GM12878 (cell line): Measurements from ENCODE around the gene PPL.

ENCODE experiments used
- EGR1 ChIP-seq, 2 experiments: IDR thresholded peaks; 1 replicate in 1 of 2; 2 replicates in 1 of 2; pipeline ENCODE4 v1.6.1; 2011 to 2012; ENCODE audit warnings: low read depth in 2 of 2, low read length in 2 of 2, borderline replicate concordance in 1 of 2, mild to moderate bottlenecking in 1 of 2, moderate library complexity in 1 of 2
- EZH2 ChIP-seq: IDR thresholded peaks from 2 replicates; pipeline ENCODE4 v1.6.1; 2012; ENCODE audit warnings: low read depth, mild to moderate bottlenecking, control low read depth, inconsistent platforms, low read length, borderline replicate concordance; ENCODE audit not compliant: control insufficient read depth
- JUNB ChIP-seq: IDR thresholded peaks from 2 replicates; pipeline ENCODE4 v1.6.1; 2016; ENCODE audit warnings: antibody characterized with exemption, mild to moderate bottlenecking
- POLR2A ChIP-seq: IDR thresholded peaks from 2 replicates; pipeline ENCODE4 v1.6.1; 2011; ENCODE audit warnings: low read depth, mild to moderate bottlenecking, low read length
- POLR2AphosphoS5 ChIP-seq: IDR thresholded peaks from 2 replicates; pipeline ENCODE4 v1.6.1; 2011; ENCODE audit warnings: mild to moderate bottlenecking, low read length, inconsistent platforms
- PRDM15 ChIP-seq: fragments of 450-650 bp; formaldehyde crosslinking; IDR thresholded peaks from 2 replicates; pipeline ENCODE4 v1.4.0; 2020; ENCODE audit warnings: mild to moderate bottlenecking, moderate library complexity
- TAF1 ChIP-seq: IDR thresholded peaks from 2 replicates; pipeline ENCODE4 v1.6.1; 2011; ENCODE audit warnings: mild to moderate bottlenecking, low read depth, low read length, borderline replicate concordance
- TCF7 ChIP-seq: IDR thresholded peaks from 2 replicates; pipeline ENCODE4 v1.6.1; 2014; ENCODE audit warnings: antibody characterized with exemption, borderline replicate concordance
- USF1 ChIP-seq: IDR thresholded peaks from 2 replicates; pipeline ENCODE4 v1.6.1; 2011; ENCODE audit warnings: borderline replicate concordance, low read depth, mild to moderate bottlenecking, moderate library complexity, mixed read lengths, low read length; ENCODE audit not compliant: insufficient read depth; ENCODE audit errors: extremely low read length

DNA sequence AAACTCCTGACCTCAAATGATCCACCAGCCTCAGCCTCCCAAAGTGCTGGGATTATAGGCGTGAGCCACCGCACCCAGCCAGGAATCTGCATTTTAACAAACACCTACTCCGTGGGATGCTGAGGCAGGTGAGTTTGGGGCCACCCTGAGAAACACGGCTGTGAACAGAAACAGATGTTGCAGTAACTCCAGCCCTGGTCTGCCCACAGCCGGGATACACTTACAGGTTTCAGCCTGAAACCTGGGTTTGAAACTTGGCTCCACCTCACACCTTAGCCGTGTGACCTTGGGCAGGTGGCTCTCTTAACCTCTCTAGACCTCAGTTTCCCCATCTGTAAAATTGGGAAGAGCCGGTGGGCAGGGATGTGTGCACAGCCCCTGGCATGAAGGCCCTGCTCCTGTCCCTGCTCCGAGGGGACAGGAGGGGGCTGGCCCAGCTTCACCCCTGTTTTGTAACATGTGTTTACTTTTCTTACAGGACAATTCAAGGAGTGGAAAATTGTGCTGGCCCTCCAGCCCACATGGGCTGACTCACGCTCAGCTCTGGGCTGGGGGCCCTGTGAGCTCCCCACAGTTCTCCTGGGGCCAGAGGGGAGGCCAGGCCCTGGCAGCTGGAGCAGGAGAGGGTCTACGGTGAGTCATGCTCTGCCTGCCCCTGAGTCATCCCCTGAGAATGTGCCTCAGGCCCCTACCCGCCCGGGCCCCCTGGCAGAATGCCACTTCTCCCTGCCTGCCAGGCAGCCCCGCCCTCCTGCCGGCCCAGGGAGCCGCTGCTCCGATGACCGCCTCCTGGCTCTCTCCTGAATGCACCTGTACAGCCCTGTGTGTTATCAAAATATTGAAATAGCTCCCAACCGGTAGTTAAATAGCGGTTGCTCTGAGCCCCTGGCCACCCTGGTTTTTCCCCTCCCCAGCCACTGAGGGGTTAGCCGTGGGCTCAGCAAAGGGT lies 7.7 kb upstream of the PPL start:
- no peak for TF ChIP-seq EZH2
- no peak for TF ChIP-seq POLR2A
- TF ChIP-seq TAF1 = no peak
- no peak for TF ChIP-seq POLR2AphosphoS5
- no peak for TF ChIP-seq PRDM15 (CRISPR knock-in tag)
- TF ChIP-seq USF1 = no peak
- no peak for TF ChIP-seq EGR1 (IDR thresholded peaks at IDR 0.05; ENCODE audit: borderline replicate concordance in 1 of 2, low read depth in 2 of 2, low read length in 2 of 2)
- TF ChIP-seq TCF7 = no peak
- no peak for TF ChIP-seq JUNB
